ENCODE measurements around the gene ST3GAL3. TPM values are rescaled to one million over a fixed set of nuclear protein-coding genes. Genes with fewer than 3 reads are reported as not detected.

Gene ST3GAL3
- total RNA-seq, 1 experiment from 2014 or later, result 26.0 TPM

- no peaks in the 10 kb centered on the region for H3K9me3 ChIP-seq (ENCODE audit: control insufficient read depth, insufficient read depth, low read depth, low read length)
- BruUV-seq (replicated peaks), result no TSS peak
- ATAC-seq, result no peak
- ChIA-PET POLR2A (no interaction called here), CTCF (no interaction called here)
- peaks cover 31% of the 10 kb centered on the region for H3K36me3 ChIP-seq (ENCODE audit: control insufficient read depth, insufficient read depth, low read length)
- H3K4me3 ChIP-seq (ENCODE audit: low read depth in 2 of 2, low read length in 2 of 2), result no peak overlapping the region
- no peak for DNase-seq (ENCODE audit: low read depth, low spot score)
- no peak for TF ChIP-seq SIN3A (IDR thresholded peaks at IDR 0.05; ENCODE audit: borderline replicate concordance, insufficient read depth, low read depth, low read length)
- no peak for TF ChIP-seq CTCF (IDR thresholded peaks at IDR 0.05)
- no peak for TF ChIP-seq TCF7L2 (IDR thresholded peaks at IDR 0.05; ENCODE audit: low read depth, low read length)
- no peak for TF ChIP-seq REST (IDR thresholded peaks at IDR 0.05; ENCODE audit: insufficient read depth in 1 of 2, low read depth in 2 of 2, low read length in 1 of 2)
- no peak for TF ChIP-seq POLR2AphosphoS5 (IDR thresholded peaks at IDR 0.05; ENCODE audit: low read depth, low read length)
- H3K4me1 ChIP-seq (ENCODE audit: control insufficient read depth, insufficient read depth, low read length), result no peaks in the 10 kb centered on the region
- in situ Hi-C loops (cut with HindIII; ENCODE audit: low pct_unique_long_range_greater_than_20kb, low sequenced_read_pairs), result no loop called here
- no peak overlapping the region for H3K27ac ChIP-seq (ENCODE audit: low read length)
- intact Hi-C loops (cut with micrococcal nuclease; ENCODE audit: unreplicated experiment), result no loop called here
- no peaks in the 10 kb centered on the region for H3K27me3 ChIP-seq (ENCODE audit: control insufficient read depth, insufficient read depth, low read length)
Observed at GRCh38 chr1:43660355-43660754, 47.0 kb upstream of the ST3GAL3 start.

GRCh38 chr1:43664369-43664768, 43.0 kb upstream of the ST3GAL3 start:
- CTCF ChIA-PET, result no interaction called here
- POLR2A ChIA-PET, result no interaction called here

More at GRCh38 chr1:43664369-43664768, 43.0 kb upstream of the ST3GAL3 start:
- Histone ChIP-seq H3K9me3 (ENCODE audit: control insufficient read depth, insufficient read depth, low read depth, low read length) (no peaks in the 10 kb centered on the region), H3K27ac (ENCODE audit: low read length) (no peak overlapping the region), H3K27me3 (ENCODE audit: control insufficient read depth, insufficient read depth, low read length) (no peaks in the 10 kb centered on the region), H3K36me3 (ENCODE audit: control insufficient read depth, insufficient read depth, low read length) (peaks cover 46% of the 10 kb centered on the region), H3K4me1 (ENCODE audit: control insufficient read depth, insufficient read depth, low read length) (no peaks in the 10 kb centered on the region), H3K4me3 (ENCODE audit: low read depth in 2 of 2, low read length in 2 of 2) (no peak overlapping the region)
- ATAC-seq, result no peak
- in situ Hi-C loops (cut with HindIII; ENCODE audit: low pct_unique_long_range_greater_than_20kb, low sequenced_read_pairs) (no loop called here), intact Hi-C loops (cut with micrococcal nuclease; ENCODE audit: unreplicated experiment) (no loop called here)
- no TSS peak for BruUV-seq (replicated peaks)
- DNase-seq (ENCODE audit: low read depth, low spot score), result no peak
- TF ChIP-seq REST (IDR thresholded peaks at IDR 0.05; ENCODE audit: insufficient read depth in 1 of 2, low read depth in 2 of 2, low read length in 1 of 2) (no peak), CTCF (IDR thresholded peaks at IDR 0.05) (no peak), TCF7L2 (IDR thresholded peaks at IDR 0.05; ENCODE audit: low read depth, low read length) (no peak), POLR2AphosphoS5 (IDR thresholded peaks at IDR 0.05; ENCODE audit: low read depth, low read length) (no peak), SIN3A (IDR thresholded peaks at IDR 0.05; ENCODE audit: borderline replicate concordance, insufficient read depth, low read depth, low read length) (no peak)
